ENCODE results near the gene OR2K2.
"Not testable (repeated sequence)": the region's sequence is repeated elsewhere in the genome, so short reads cannot be mapped to it uniquely, and the experiment has no call there.

OR2K2 gene

GRCh38 chr9:111320631-111321030, 9.4 kb downstream of the OR2K2 start:
- CTCF ChIA-PET: no interaction called here
- no peak overlapping the region for H3K4me3 ChIP-seq (ENCODE audit: low read depth, low read length)
- no peak for DNase-seq (ENCODE audit: low read depth, low spot score)
- no peak for TF ChIP-seq CTCF (IDR thresholded peaks at IDR 0.05; ENCODE audit: insufficient read depth, low read length, missing control alignments)
- POLR2A ChIA-PET: no interaction called here

GRCh38 chr9:111316796-111317195, 13.2 kb downstream of the OR2K2 start:
- no peak for TF ChIP-seq CTCF (IDR thresholded peaks at IDR 0.05; ENCODE audit: insufficient read depth, low read length, missing control alignments)
- no peak for DNase-seq (ENCODE audit: low read depth, low spot score)
- CTCF ChIA-PET: interaction anchor here (0.7 kb wide), 1 partner anchor 376 kb away, joined by 4 read pairs; no protein-coding TSS in a partner anchor
- H3K4me3 ChIP-seq (ENCODE audit: low read depth, low read length): no peak overlapping the region
- POLR2A ChIA-PET: no interaction called here

GRCh38 chr9:111305914-111306313, 24.1 kb downstream of the OR2K2 start:
- no peak for DNase-seq (ENCODE audit: low read depth, low spot score)
- POLR2A ChIA-PET: no interaction called here
- H3K4me3 ChIP-seq (ENCODE audit: low read depth, low read length): no peak overlapping the region
- TF ChIP-seq CTCF (IDR thresholded peaks at IDR 0.05; ENCODE audit: insufficient read depth, low read length, missing control alignments): no peak
- CTCF ChIA-PET: no interaction called here

- CTCF ChIA-PET; DNase-seq (ENCODE audit: low read depth, low spot score); POLR2A ChIA-PET; H3K4me3 ChIP-seq (ENCODE audit: low read depth, low read length): not testable (repeated sequence)
These were observed 26.0 kb downstream of the OR2K2 start for GRCh38 chr9:111304000-111304399.

GRCh38 chr9:111301195-111301594, 28.8 kb downstream of the OR2K2 start:
- POLR2A ChIA-PET: no interaction called here
- CTCF ChIA-PET: interaction anchor here (0.7 to 1.0 kb wide), 4 partner anchors 12 to 663 kb away, joined by 3 read pairs; no protein-coding TSS in a partner anchor
- DNase-seq (ENCODE audit: low read depth, low spot score): no peak
- no peak overlapping the region for H3K4me3 ChIP-seq (ENCODE audit: low read depth, low read length)
- TF ChIP-seq CTCF (IDR thresholded peaks at IDR 0.05; ENCODE audit: insufficient read depth, low read length, missing control alignments): no peak

GRCh38 chr9:111300140-111300735, 29.8 kb downstream of the OR2K2 start:
- DNase-seq (ENCODE audit: low read depth, low spot score): no peak
- POLR2A ChIA-PET: no interaction called here
- H3K4me3 ChIP-seq (ENCODE audit: low read depth, low read length): no peak overlapping the region

GRCh38 chr9:111299599-111299966, 30.4 kb downstream of the OR2K2 start:
- CTCF ChIA-PET: interaction anchor here (0.9 to 4.1 kb wide), 9 partner anchors 11 to 672 kb away, joined by 3 to 48 read pairs (median 3); partner anchors contain the start of gene LPAR1
- DNase-seq (ENCODE audit: low read depth, low spot score); H3K4me3 ChIP-seq (ENCODE audit: low read depth, low read length); POLR2A ChIA-PET: not testable (repeated sequence)

More at GRCh38 chr9:111300140-111300735, 29.8 kb downstream of the OR2K2 start:
- CTCF ChIA-PET: interaction anchor here (0.9 to 4.1 kb wide), 9 partner anchors 12 to 673 kb away, joined by 3 to 48 read pairs (median 3); partner anchors contain the start of gene LPAR1
- no peak for TF ChIP-seq CTCF (IDR thresholded peaks at IDR 0.05; ENCODE audit: insufficient read depth, low read length, missing control alignments)

Measured in AG04449 (cell line).